IPS-20b (cell line): ENCODE measurements around the gene ASTN2.

Experiments
- H3K27ac ChIP-seq: one replicate; pipeline ENCODE4 v1.5.1; 2013; ENCODE audit warnings: low read length
- H3K27me3 ChIP-seq: 2 replicates; pipeline ENCODE4 v1.6.1; 2013; ENCODE audit warnings: mild to moderate bottlenecking, low read length, inconsistent platforms; ENCODE audit not compliant: insufficient read depth
- H3K36me3 ChIP-seq: 2 replicates; pipeline ENCODE4 v1.6.1; 2013; ENCODE audit warnings: low read depth, mild to moderate bottlenecking, inconsistent platforms, low read length, moderate library complexity; ENCODE audit not compliant: insufficient read depth
- H3K4me1 ChIP-seq: 2 replicates; pipeline ENCODE4 v1.6.1; 2013; ENCODE audit warnings: mild to moderate bottlenecking, control low read depth, inconsistent platforms, low read length, moderate library complexity; ENCODE audit not compliant: insufficient read depth
- H3K4me3 ChIP-seq: 2 replicates; pipeline ENCODE4 v1.5.1; 2013; ENCODE audit warnings: mild to moderate bottlenecking, low read length, inconsistent platforms
- H3K9ac ChIP-seq: 2 replicates; pipeline ENCODE4 v1.6.1; 2013; ENCODE audit warnings: low read depth, mild to moderate bottlenecking, inconsistent platforms, low read length, moderate library complexity
- H3K9me3 ChIP-seq: 2 replicates; pipeline ENCODE4 v1.6.1; 2013; ENCODE audit warnings: mild to moderate bottlenecking, low read depth, low read length, inconsistent platforms; ENCODE audit not compliant: insufficient read depth

ASTN2 gene

DNA sequence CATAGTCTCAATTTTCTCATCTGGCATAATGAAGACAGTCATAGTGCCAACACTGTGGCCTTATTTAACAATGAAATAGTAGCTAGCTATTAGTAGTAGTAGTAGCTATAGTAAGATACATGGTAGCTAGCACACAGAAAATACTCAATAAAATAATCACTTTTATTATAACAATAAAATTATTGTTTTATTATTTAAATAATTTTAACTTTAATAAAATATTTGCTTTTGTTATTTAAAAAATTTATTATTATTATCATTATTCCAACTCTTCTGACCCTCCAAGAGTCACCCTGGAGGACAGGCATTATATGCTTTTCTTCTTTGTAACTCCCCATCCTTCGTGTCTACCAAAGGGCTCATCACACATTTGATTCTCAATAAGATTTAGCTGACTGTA, 475.7 kb downstream of the ASTN2 start:
- Histone ChIP-seq H3K27me3 (no peaks in the 10 kb centered on the region), H3K27ac (no peak overlapping the region), H3K9me3 (no peaks in the 10 kb centered on the region), H3K4me3 (no peak overlapping the region), H3K36me3 (no peaks in the 10 kb centered on the region), H3K4me1 (0 out of 2 replicates have a peak, but pooled peaks cover 1% of the 10 kb centered on the region), H3K9ac (no peak overlapping the region)

DNA sequence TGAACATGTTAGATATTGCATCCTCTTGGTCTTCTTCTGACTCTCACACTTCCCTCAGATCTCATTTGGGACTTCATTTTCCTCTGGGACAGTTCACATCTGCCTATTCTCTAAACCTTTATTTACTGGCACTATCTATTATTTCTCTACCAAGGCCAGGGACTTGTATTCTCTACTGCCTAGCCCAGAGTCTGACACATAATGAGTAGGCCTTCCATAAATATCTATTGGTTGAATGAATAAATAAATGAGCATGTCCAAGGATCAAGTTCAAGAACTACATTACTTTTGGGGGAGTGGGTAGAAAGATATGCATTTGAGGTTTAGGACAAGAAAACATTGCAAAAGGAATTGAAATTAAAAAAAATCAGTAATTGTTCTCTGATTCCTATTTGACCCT, 477.5 kb downstream of the ASTN2 start:
- no peak overlapping the region for H3K4me3 ChIP-seq
- H3K27ac ChIP-seq: no peak overlapping the region
- H3K27me3 ChIP-seq: no peaks in the 10 kb centered on the region
- H3K4me1 ChIP-seq: 0 out of 2 replicates have a peak, but pooled peaks cover 7% of the 10 kb centered on the region
- H3K36me3 ChIP-seq: no peaks in the 10 kb centered on the region
- H3K9me3 ChIP-seq: no peaks in the 10 kb centered on the region
- no peak overlapping the region for H3K9ac ChIP-seq

DNA sequence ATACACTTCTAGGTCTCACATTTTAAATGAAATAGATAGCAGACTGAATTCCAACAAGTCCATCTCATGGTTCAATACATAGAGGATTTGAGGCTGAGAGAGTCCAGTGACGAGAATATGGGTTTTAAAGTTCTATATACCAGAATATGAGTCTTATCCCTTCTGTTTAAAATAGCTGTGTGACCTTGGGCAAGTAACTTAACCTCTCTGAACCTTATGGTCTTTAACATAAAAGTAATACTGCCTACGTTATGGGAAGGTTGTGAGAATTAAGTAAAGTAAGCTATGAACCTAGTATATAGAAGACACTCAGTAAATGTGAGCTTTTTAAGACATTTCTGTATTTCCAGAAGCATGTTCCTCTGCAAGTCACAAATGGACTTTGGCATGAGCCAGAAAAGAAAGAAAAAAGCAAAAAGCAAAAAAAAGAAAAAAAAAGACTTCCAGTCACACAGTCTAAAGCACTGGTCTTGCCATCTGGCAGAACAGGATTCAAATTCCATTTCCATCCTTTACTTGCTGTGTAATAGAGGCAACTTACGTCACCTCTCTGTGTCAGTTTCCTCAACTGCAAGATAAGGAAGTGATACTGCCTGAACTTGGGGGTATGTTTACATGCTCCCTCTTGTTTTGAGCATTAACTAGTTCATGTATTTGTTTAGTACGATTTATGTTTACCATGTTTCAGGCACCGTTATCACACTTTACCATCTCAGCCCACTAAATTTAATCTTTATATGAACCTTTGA, 479.5 kb downstream of the ASTN2 start:
- Histone ChIP-seq H3K36me3 (no peaks in the 10 kb centered on the region), H3K4me1 (peaks cover 11% of the 10 kb centered on the region; the same call in 1 of the 2 replicates), H3K9ac (no peak overlapping the region), H3K27ac (no peak overlapping the region), H3K27me3 (no peaks in the 10 kb centered on the region), H3K9me3 (no peaks in the 10 kb centered on the region), H3K4me3 (no peak overlapping the region)

DNA sequence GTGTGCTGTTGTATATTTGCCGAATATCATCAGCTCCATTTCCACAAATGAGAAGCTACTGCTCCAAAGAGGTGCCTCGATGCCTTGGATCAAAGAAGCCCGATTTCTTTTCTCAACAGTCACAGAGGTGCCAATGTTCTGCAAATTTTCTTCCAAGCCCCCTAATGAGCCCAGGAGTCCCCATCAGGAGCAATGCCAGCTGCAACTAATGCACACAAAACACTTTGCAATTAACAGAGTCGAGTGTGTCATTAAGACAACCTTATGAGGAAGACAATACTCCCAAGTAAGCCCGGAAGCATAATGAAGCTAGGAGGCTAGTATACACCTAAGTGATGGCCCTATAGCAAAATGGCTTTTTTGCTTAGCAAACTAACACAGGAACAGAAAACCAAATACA, 480.7 kb downstream of the ASTN2 start:
- Histone ChIP-seq H3K4me3 (no peak overlapping the region), H3K27me3 (no peaks in the 10 kb centered on the region), H3K36me3 (no peaks in the 10 kb centered on the region), H3K9ac (no peak overlapping the region), H3K27ac (no peak overlapping the region), H3K4me1 (peaks cover 23% of the 10 kb centered on the region), H3K9me3 (no peaks in the 10 kb centered on the region)

DNA sequence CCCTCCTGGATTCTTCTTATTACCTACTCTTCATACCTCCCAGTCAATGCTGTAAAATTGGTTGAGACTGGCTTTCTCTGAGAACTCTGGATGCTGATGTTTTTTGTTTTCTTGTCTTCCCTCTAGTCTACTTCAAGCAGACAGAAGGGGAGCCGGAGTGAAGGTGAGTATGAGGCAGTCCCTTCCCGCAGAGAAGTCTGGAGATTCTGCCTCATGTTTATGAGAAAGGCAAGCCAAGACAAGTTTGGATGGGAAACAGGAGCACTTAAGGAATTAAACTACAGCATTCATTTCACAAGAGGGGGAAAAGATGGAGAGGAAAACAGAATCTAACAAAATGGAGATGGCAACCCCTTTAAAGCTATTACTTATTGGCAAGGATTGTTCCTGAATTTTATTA, 481.6 kb downstream of the ASTN2 start:
- H3K9me3 ChIP-seq: no peaks in the 10 kb centered on the region
- no peaks in the 10 kb centered on the region for H3K36me3 ChIP-seq
- no peak overlapping the region for H3K27ac ChIP-seq
- no peak overlapping the region for H3K9ac ChIP-seq
- H3K4me3 ChIP-seq: no peak overlapping the region
- H3K4me1 ChIP-seq: peaks cover 32% of the 10 kb centered on the region
- no peaks in the 10 kb centered on the region for H3K27me3 ChIP-seq

DNA sequence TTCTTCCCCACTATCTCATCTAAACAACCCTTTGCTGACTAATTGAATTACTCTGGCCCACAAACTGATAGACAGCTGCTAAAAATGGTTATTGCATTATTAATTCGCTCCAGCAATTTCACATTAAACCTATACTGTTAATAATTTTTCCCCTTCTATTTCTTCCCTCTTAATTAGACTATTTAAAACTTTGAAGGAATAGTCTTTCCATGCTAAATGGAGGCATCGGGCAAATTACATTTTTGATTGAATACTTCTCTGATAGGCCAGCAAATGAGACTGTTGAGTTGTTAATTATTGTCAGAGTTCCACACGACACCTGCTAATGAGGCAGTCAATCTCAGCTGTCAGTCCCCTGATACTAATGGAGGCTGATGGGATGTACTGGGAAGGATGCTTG, 485.2 kb downstream of the ASTN2 start:
- no peaks in the 10 kb centered on the region for H3K27me3 ChIP-seq
- H3K27ac ChIP-seq: no peak overlapping the region
- peaks cover 46% of the 10 kb centered on the region for H3K4me1 ChIP-seq

DNA sequence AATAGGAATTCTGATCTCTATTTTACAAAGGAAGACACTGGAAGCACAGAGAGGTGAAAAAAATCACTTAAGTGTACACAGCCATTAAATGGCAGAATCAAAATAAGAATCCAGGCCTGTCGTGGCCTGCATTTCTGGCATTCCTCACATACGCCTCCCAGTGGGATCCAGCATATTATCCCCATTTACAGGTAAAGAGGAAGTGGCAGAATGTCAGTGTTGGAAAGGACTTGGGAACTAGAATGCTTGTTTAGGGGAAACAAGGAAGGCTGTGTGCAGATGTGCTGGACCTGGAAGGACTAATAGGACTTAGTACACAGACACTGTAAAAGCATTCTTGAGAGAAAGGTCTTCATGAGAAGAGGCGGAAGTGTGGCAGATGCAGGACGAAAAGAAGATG, 486.0 kb downstream of the ASTN2 start:
- H3K27me3 ChIP-seq: no peaks in the 10 kb centered on the region
- H3K9me3 ChIP-seq: no peaks in the 10 kb centered on the region
- H3K4me3 ChIP-seq: peak overlapping the region; percentile 40; the same call in 1 of the 2 replicates
- H3K4me1 ChIP-seq: peaks cover 42% of the 10 kb centered on the region
- no peaks in the 10 kb centered on the region for H3K36me3 ChIP-seq
- H3K9ac ChIP-seq: peak overlapping the region; percentile 56
- H3K27ac ChIP-seq: peak overlapping the region; percentile 91

More for the DNA sequence above, 485.2 kb downstream of the ASTN2 start:
- H3K36me3 ChIP-seq: no peaks in the 10 kb centered on the region
- H3K9me3 ChIP-seq: no peaks in the 10 kb centered on the region
- H3K9ac ChIP-seq: peak overlapping the region; percentile 56; the same call in 1 of the 2 replicates
- H3K4me3 ChIP-seq: 0 out of 2 replicates have a peak overlapping the region, but pooled peaks have one; percentile 40

DNA sequence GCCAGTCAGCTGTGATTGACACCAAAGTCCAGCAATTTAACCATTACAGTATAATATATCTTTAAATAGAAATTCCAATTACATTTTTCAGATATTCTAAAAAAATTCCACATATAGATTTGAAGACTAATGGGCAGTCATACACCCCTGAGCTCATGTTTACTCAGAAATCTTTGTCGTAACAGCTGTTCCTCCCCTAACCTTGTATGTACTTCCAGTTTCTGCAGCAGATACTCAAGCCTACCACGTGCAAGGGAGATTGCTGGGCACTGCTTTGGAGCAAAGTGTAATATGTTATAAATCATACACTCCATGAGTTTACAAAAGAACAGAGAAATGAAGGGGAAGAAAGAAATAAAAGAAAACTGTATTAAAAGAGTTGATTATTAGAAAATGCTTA, 486.6 kb downstream of the ASTN2 start:
- H3K36me3 ChIP-seq: no peaks in the 10 kb centered on the region
- H3K27me3 ChIP-seq: no peaks in the 10 kb centered on the region
- H3K27ac ChIP-seq: peak overlapping the region; percentile 91
- H3K9ac ChIP-seq: peak overlapping the region; percentile 56; the same call in 1 of the 2 replicates
- peaks cover 41% of the 10 kb centered on the region for H3K4me1 ChIP-seq
- peak overlapping the region; percentile 40; the same call in 1 of the 2 replicates for H3K4me3 ChIP-seq
- H3K9me3 ChIP-seq: no peaks in the 10 kb centered on the region

DNA sequence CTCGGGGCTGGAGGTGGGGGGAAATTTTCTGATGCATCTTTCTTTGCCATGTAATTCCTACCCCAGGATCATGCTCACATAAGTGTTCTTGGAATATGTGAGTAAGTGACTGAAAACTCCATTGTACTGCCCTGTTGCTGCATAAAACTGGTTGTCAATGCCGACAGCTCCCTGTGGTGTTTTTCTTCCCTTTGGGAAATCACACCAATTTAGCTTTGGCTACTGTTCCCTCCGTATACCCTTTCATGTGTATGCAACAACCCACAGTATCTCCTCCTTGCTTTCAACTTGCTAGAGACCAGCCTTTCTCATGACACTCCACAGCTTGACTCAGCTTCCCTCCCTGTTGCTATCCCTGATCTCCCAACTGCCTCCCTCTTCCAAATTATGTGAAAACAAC, 487.1 kb downstream of the ASTN2 start:
- Histone ChIP-seq H3K9me3 (no peaks in the 10 kb centered on the region), H3K9ac (no peak overlapping the region; the same call in 1 of the 2 replicates), H3K27me3 (no peaks in the 10 kb centered on the region), H3K27ac (no peak overlapping the region), H3K4me1 (peaks cover 39% of the 10 kb centered on the region), H3K36me3 (no peaks in the 10 kb centered on the region), H3K4me3 (no peak overlapping the region)

DNA sequence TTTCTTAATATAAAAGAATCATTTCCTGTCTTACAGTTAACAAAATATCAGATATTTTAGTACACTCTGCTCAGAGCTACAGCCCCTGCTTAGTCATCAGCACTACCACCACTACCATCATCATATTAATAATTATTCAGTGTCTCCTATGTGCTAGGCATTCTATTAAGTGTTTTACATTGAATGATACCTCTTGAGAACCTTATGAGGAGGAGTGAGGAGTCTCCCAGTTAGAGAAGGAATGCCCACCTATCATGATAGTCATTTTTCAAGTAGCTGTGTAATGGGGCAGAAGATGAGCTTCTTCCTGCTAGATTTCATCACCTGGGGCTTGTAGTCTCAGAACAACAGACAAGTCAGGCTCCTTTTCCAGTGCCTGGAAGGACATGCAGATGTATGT, 489.7 kb downstream of the ASTN2 start:
- H3K4me1 ChIP-seq: peaks cover 33% of the 10 kb centered on the region
- no peaks in the 10 kb centered on the region for H3K9me3 ChIP-seq
- no peaks in the 10 kb centered on the region for H3K36me3 ChIP-seq
- no peak overlapping the region for H3K9ac ChIP-seq
- no peak overlapping the region for H3K4me3 ChIP-seq
- no peaks in the 10 kb centered on the region for H3K27me3 ChIP-seq
- no peak overlapping the region for H3K27ac ChIP-seq

DNA sequence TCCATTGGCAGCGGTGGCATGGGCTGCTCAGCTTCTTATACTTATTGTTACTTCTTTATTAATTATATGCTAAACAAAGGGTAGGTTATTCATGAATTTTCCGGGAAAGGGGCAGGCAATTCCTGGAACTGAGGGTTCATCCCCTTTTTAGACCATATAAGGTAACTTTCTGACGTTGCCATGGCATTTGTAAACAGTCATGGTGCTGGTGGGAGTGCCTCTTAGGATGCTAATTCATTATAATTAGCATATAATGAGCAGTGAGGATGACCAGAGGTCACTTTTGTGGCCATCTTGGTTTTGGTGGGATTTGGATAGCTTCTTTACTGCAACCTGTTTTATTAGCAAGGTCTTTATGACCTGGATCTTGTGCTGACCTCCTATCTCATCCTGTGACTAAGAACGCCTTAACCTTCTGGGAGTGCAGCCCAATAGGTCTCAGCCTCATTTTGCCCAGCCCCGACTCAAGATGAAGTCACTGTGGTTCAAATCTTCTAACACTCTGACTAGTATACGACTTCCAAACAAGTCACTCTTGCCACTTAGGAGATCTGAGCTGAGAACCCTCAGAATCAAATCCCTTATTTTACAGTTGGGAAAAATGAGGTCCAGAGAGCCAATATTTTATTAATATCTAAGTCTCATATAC, 490.3 kb downstream of the ASTN2 start:
- Histone ChIP-seq H3K27me3 (no peaks in the 10 kb centered on the region), H3K9me3 (no peaks in the 10 kb centered on the region), H3K9ac (no peak overlapping the region), H3K4me3 (no peak overlapping the region), H3K4me1 (peaks cover 28% of the 10 kb centered on the region), H3K27ac (no peak overlapping the region), H3K36me3 (no peaks in the 10 kb centered on the region)
